Putamen (tissue), 1 donor: ENCODE data around the gene RETNLB.

Source experiments
- DNase-seq: peaks from one replicate; pipeline ENCODE4 v3.0.0-alpha.2; 2016; ENCODE audit warnings: low spot score

Gene RETNLB

GRCh38 chr3:108757404-108757982 is at the start of gene RETNLB:
RETNLB (minus strand) TSS chr3:108757410; CDS start chr3:108757185, 225 bp downstream.
- no peak for DNase-seq

GRCh38 chr3:108806316-108806715 is 49.1 kb upstream of the RETNLB start:
- DNase-seq = no peak

- DNase-seq = no peak
Observed at GRCh38 chr3:108804966-108805365, 47.8 kb upstream of the RETNLB start.

- DNase-seq = no peak
Observed at GRCh38 chr3:108804437-108804836, 47.2 kb upstream of the RETNLB start.

- no peak for DNase-seq
Observed at GRCh38 chr3:108791473-108791872, 34.3 kb upstream of the RETNLB start.

GRCh38 chr3:108780235-108780634 is 23.0 kb upstream of the RETNLB start:
- DNase-seq = no peak

- DNase-seq = no peak
Observed at GRCh38 chr3:108779496-108779895, 22.3 kb upstream of the RETNLB start.

GRCh38 chr3:108775649-108776048 is 18.4 kb upstream of the RETNLB start:
- no peak for DNase-seq

- no peak for DNase-seq
Observed at GRCh38 chr3:108767253-108767652, 10.0 kb upstream of the RETNLB start.

- DNase-seq = no peak
Observed at GRCh38 chr3:108755686-108756085, 1.5 kb downstream of the RETNLB start.

- DNase-seq = no peak
Observed at GRCh38 chr3:108744762-108745161, 12.4 kb downstream of the RETNLB start.

GRCh38 chr3:108742929-108743328 is 14.3 kb downstream of the RETNLB start:
- DNase-seq = no peak

- DNase-seq = no peak
Observed at GRCh38 chr3:108736821-108737220, 20.4 kb downstream of the RETNLB start.

GRCh38 chr3:108728934-108729333 is 28.3 kb downstream of the RETNLB start:
- no peak for DNase-seq

GRCh38 chr3:108728105-108728504 is 29.1 kb downstream of the RETNLB start:
- DNase-seq = no peak

GRCh38 chr3:108724101-108724500 is 33.1 kb downstream of the RETNLB start:
- no peak for DNase-seq

- DNase-seq = no peak
Observed at GRCh38 chr3:108722724-108723123, 34.5 kb downstream of the RETNLB start.

- DNase-seq = no peak
Observed at GRCh38 chr3:108719178-108719806, 37.9 kb downstream of the RETNLB start.

GRCh38 chr3:108718454-108718853 is 38.8 kb downstream of the RETNLB start:
- no peak for DNase-seq

GRCh38 chr3:108713816-108714215 is 43.4 kb downstream of the RETNLB start:
- no peak for DNase-seq

- no peak for DNase-seq
Observed at GRCh38 chr3:108713009-108713516, 44.1 kb downstream of the RETNLB start.
